ENCODE measurements around the gene CCDC50.

DNA sequence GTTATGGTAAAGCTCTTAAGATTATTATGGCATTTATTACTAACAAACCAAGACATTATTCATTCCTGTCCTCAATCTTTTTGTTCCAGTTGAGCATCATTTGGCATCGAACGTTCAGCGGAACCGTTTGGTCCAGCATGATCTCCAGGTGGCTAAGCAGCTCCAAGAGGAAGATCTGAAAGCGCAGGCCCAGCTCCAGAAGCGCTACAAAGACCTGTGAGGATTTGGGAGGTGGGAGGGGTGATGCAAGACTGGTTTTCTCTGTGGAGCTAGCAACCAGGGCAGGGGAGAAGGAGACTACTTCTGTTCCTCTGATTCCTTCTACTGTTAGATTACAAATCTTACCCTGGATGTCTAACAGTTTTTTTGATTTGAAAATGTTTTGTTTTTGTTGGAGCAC lies 28.7 kb downstream of the CCDC50 start:
- TF ChIP-seq, protein P1, sequence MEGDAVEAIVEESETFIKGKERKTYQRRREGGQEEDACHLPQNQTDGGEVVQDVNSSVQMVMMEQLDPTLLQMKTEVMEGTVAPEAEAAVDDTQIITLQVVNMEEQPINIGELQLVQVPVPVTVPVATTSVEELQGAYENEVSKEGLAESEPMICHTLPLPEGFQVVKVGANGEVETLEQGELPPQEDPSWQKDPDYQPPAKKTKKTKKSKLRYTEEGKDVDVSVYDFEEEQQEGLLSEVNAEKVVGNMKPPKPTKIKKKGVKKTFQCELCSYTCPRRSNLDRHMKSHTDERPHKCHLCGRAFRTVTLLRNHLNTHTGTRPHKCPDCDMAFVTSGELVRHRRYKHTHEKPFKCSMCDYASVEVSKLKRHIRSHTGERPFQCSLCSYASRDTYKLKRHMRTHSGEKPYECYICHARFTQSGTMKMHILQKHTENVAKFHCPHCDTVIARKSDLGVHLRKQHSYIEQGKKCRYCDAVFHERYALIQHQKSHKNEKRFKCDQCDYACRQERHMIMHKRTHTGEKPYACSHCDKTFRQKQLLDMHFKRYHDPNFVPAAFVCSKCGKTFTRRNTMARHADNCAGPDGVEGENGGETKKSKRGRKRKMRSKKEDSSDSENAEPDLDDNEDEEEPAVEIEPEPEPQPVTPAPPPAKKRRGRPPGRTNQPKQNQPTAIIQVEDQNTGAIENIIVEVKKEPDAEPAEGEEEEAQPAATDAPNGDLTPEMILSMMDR (conservative IDR thresholded peaks at IDR 0.05): no peak
- TF ChIP-seq ZFX (IDR thresholded peaks at IDR 0.05): no peak

All from C4-2B (cell line).